Left lung (tissue), 10 donors: ENCODE data around the gene SDK1. TPM values are rescaled to one million over a fixed set of nuclear protein-coding genes. Genes with fewer than 3 reads are reported as not detected.

Experiments
- ATAC-seq: fragments of 200-7000 bp; cut with Tn5 transposase; one replicate; pipeline ENCODE4 v1.9.1; 2020; ENCODE audit warnings: moderate library complexity
- DNase-seq, 4 donors: peaks; one replicate each; pipeline ENCODE4 v3.0.0-alpha.2; 2013 to 2020
- H3K27ac ChIP-seq, 2 donors: fragments of 200-600 bp; sonication (generic) in 1 of 2; one replicate each; pipeline versions ENCODE4 v1.5.0 to v1.8.0; 2020 to 2021
- H3K27me3 ChIP-seq, 2 donors: fragments of 200-600 bp; sonication (generic) in 1 of 2; one replicate each; pipeline versions ENCODE4 v1.5.0 to v1.8.0; 2020 to 2021
- H3K36me3 ChIP-seq, 2 donors: fragments of 200-600 bp; sonication (generic) in 1 of 2; one replicate each; pipeline versions ENCODE4 v1.5.0 to v1.8.0; 2020 to 2021
- H3K4me1 ChIP-seq, 2 donors: fragments of 200-600 bp; one replicate each; pipeline ENCODE4 v1.8.0; 2021
- H3K4me3 ChIP-seq, 2 donors: fragments of 200-600 bp; sonication (generic) in 1 of 2; one replicate each; pipeline versions ENCODE4 v1.5.0 to v1.8.0; 2020 to 2021; ENCODE audit warnings: mild to moderate bottlenecking in 1 of 2
- H3K9me3 ChIP-seq, 2 donors: fragments of 200-600 bp; sonication (generic) in 1 of 2; one replicate each; pipeline versions ENCODE4 v1.5.0 to v1.8.0; 2020 to 2021
- intact Hi-C, 2 donors: fragments of 100-400 bp; cut with DNase I; formaldehyde crosslinking; loops; one replicate each; pipeline versions ENCODE4 v1.11.2 to v1.14.2; 2022
- polyA plus RNA-seq, 6 donors: library from polyadenylated mRNA; unstranded; fragments of 120-200 nt; gene quantifications; one replicate each; pipeline ENCODE4 v1.2.1, GENCODE V29; 2013; ENCODE audit not compliant: insufficient read length in 6 of 6
- total RNA-seq, 2 donors: library from RNA; stranded (reverse); fragmentation: NEBNext Ultra II Directional; extraction: Animal tissue kit (Norgen Biotek cat#: 25700); gene quantifications; one replicate each; pipeline ENCODE4 v1.2.1, GENCODE V29; 2021
- TF ChIP-seq, protein P1 (sequence below), 2 donors: fragments of 200-600 bp; sonication (generic) in 1 of 2; IDR thresholded peaks; one replicate each; pipeline versions ENCODE4 v1.5.0 to v1.8.0; 2021; ENCODE audit warnings: antibody characterized with exemption in 2 of 2
- donor health status: DM: no; HTN: yes; CAD: no.
- donor health status: DM: no; HTN: no; CAD: no.

Gene SDK1
- total and polyA plus RNA-seq, 8 donors = 5.5 to 17.6 (median 13.0) TPM

DNA sequence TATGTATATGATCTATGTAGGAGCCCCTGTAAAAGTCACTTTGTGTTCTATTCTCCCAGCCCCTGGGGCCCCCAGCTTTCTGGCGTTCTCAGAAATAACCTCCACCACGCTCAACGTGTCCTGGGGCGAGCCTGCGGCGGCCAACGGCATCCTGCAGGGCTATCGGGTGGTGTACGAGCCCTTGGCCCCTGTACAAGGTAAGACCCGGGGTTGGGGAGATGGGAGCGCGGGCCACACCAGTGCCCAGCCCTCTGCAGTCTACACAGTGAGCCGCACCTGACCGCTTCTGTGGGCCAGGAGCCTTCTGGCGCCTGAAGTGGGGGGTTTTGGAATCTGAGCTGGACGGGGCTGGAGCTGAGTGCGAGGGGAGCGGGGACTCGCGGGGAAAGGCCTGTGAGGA is 908.9 kb downstream of the SDK1 start:
- Histone ChIP-seq H3K36me3 (no peaks in the 10 kb centered on the region), H3K27ac (no peak overlapping the region), H3K9me3 (no peaks in the 10 kb centered on the region), H3K4me3 (no peak overlapping the region), H3K27me3 (no peaks in the 10 kb centered on the region), H3K4me1 (no peaks in the 10 kb centered on the region)
- intact Hi-C loops = no loop called here
- ATAC-seq = no peak
- TF ChIP-seq, protein P1, sequence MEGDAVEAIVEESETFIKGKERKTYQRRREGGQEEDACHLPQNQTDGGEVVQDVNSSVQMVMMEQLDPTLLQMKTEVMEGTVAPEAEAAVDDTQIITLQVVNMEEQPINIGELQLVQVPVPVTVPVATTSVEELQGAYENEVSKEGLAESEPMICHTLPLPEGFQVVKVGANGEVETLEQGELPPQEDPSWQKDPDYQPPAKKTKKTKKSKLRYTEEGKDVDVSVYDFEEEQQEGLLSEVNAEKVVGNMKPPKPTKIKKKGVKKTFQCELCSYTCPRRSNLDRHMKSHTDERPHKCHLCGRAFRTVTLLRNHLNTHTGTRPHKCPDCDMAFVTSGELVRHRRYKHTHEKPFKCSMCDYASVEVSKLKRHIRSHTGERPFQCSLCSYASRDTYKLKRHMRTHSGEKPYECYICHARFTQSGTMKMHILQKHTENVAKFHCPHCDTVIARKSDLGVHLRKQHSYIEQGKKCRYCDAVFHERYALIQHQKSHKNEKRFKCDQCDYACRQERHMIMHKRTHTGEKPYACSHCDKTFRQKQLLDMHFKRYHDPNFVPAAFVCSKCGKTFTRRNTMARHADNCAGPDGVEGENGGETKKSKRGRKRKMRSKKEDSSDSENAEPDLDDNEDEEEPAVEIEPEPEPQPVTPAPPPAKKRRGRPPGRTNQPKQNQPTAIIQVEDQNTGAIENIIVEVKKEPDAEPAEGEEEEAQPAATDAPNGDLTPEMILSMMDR (IDR thresholded peaks at IDR 0.05) = no peak
- DNase-seq = peak in 1 of 4 donors; percentile 57

DNA sequence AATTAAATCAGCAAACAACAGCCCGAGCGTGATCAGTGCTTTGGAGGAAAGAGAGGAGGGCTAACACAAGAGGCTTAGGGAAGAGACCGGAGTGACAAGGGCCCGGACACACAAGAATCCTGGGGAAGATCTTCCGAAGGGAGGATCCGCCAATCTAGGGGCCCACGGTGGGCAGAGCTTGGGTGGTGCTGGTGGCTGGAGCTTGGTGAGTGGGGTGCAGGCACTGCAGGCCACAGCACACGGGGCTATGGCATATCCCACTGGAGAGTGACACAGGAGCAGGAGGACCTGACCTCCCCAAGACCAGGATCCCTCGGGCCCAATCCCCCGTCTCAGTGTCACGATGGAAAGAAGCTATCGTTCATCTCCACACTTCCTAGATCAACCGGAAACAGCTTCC is 909.8 kb downstream of the SDK1 start:
- intact Hi-C loops = no loop called here
- Histone ChIP-seq H3K9me3 (no peaks in the 10 kb centered on the region), H3K36me3 (no peaks in the 10 kb centered on the region), H3K4me1 (no peaks in the 10 kb centered on the region), H3K27ac (no peak overlapping the region), H3K27me3 (no peaks in the 10 kb centered on the region), H3K4me3 (no peak overlapping the region)
- ATAC-seq = no peak
- TF ChIP-seq, protein P1 (IDR thresholded peaks at IDR 0.05) = no peak
- DNase-seq = peak in 1 of 4 donors; percentile 56

DNA sequence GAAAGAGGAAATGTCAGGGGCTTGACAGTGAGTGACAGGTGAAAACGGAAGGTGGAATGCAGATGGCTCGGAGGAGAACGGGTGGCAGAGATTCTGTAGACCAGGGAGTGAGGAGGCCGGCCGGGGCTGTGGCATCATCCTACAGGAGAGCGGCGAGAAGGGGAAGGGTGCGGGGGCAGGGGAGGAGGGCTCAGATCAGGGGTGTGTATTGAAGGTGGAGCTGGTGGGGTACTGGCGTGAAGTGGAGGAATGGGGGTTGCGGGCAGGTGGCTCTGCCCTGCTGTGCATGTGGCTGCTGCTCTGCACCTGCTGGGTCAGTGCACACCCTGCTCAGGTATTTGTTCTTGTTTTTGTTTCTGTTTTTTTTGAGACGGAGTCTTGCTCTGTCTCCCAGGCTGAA is 910.2 kb downstream of the SDK1 start:
- TF ChIP-seq, protein P1 (IDR thresholded peaks at IDR 0.05) = no peak
- no peaks in the 10 kb centered on the region for H3K27me3 ChIP-seq
- H3K27ac ChIP-seq = no peak overlapping the region
- DNase-seq (peak in 1 of 4 donors; percentile 66), ATAC-seq (no peak)
- H3K9me3 ChIP-seq = no peaks in the 10 kb centered on the region
- H3K36me3 ChIP-seq = no peaks in the 10 kb centered on the region
- H3K4me3 ChIP-seq = no peak overlapping the region
- H3K4me1 ChIP-seq = no peaks in the 10 kb centered on the region
- intact Hi-C loops = no loop called here

DNA sequence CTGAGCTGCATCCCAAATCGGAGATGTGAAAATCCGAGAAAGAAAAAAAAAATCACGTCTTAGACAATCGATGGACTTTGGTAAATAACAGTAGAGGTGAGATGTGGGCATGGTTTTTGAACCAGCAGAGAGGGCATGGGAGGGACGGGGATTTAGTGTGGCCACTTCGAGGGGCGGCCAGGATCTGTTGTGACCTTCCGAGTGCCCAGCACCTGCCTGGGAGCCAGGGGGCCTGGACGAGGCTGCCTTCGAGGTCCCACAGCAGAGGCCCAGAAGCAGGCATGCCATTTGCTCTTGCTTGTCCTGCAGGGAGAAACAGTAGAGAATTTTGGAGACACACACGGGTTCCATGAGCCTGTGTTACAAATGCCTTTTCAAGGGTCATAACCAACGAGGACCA is 911.3 kb downstream of the SDK1 start:
- Histone ChIP-seq H3K9me3 (no peaks in the 10 kb centered on the region), H3K4me3 (no peak overlapping the region), H3K36me3 (no peaks in the 10 kb centered on the region), H3K4me1 (no peaks in the 10 kb centered on the region), H3K27ac (no peak overlapping the region), H3K27me3 (no peaks in the 10 kb centered on the region)
- intact Hi-C loops = no loop called here
- TF ChIP-seq, protein P1 (IDR thresholded peaks at IDR 0.05) = no peak
- DNase-seq (peak in 1 of 4 donors; percentile 47), ATAC-seq (no peak)

DNA sequence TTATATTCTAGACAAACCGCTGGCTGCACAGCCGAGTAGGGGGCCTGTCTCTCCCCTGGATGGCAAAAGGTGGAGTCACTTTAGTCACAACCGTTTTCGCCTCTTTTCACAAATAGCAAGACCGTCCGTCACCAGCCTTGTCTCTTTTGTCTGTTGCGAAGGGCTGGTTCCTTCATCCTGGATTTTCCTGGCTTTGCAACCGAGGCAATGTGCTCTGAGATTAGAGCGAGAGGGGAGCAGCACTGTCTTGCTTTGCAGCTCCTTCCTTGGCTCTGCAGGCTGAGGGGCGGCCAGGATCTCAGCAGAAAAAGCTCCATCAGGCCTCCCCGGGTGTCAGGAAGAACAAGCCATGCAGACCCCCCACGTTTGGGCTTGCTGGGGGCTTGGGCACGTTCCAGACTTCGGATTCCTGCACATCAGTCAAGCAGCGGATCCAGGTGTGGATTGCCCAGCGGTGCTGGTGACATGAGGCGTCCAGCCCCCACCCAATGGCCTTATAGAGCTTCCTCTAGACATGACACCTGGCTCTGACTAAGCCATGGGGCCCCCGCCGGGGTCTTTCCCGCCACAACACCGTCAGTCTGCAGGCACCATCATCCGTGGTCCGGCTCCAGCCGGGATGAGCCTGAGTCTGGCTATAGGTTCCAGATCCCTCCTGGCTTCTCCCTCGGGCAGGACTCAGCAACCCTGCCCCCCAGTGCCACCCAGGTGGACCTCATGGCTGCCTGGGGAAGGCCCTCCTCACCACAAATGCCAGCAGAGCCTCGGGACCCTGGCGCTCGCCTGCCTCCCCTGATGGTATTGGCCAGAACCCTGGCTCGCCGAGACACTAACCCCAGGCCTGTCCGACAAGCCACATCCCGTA is 913.5 kb downstream of the SDK1 start:
- no peaks in the 10 kb centered on the region for H3K9me3 ChIP-seq
- H3K27ac ChIP-seq = no peak overlapping the region
- TF ChIP-seq, protein P1 (IDR thresholded peaks at IDR 0.05) = no peak
- ATAC-seq = no peak
- intact Hi-C loops = no loop called here
- H3K36me3 ChIP-seq = no peaks in the 10 kb centered on the region
- no peaks in the 10 kb centered on the region for H3K4me1 ChIP-seq
- H3K27me3 ChIP-seq = no peaks in the 10 kb centered on the region
- no peak overlapping the region for H3K4me3 ChIP-seq
- peak in 1 of 4 donors; percentile 61 for DNase-seq
